ENCODE data around the gene TCF7L1. TPM values are rescaled to one million over a fixed set of nuclear protein-coding genes. Genes with fewer than 3 reads are reported as not detected.

The TCF7L1 gene
- total and polyA plus RNA-seq, 2 donors (not counting 3 experiments of a cell fraction or from before 2014, with no cell fraction given): 9.6 to 17.4 TPM

DNA sequence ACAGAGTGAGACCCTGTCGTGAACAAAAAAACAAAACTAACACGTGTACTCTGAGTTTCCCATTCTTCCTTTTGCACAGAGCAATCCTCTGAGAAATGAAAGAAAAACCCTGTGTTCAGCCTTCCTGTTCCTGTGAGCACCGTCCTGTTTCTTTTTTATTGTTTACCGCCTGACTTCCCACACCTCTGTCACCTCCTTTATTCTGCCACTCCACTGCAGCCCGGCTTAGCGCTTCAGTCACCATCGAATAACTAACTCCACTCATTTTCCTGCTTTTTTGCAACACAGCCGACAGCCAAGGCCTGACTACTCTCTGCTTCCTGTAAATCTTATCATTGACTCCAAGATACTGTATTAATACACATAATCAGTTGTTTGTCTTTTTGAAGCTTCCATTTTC lies 153.7 kb downstream of the TCF7L1 start:
- ChIA-PET CTCF (interaction anchor here (1.1 to 10.3 kb wide), 6 partner anchors 10 to 220 kb away, joined by 3 to 150 read pairs (median 4); partner anchors contain the start of gene TCF7L1), POLR2A (no interaction called here)
- FAIRE-seq (no peak), DNase-seq (ENCODE audit: low read depth, low spot score) (no peak)
- no TSS peak for BruUV-seq (replicated peaks)
- Histone ChIP-seq H2AFZ (ENCODE audit: low read depth, low read length) (no peak overlapping the region), H3K27me3 (ENCODE audit: control insufficient read depth in 2 of 2, insufficient read depth in 2 of 2, low read length in 2 of 2) (no peaks in the 10 kb centered on the region), H3K9me1 (replicated peaks; ENCODE audit: control insufficient read depth, extremely low read depth, insufficient read depth, low read length) (no peaks in the 10 kb centered on the region), H3K27ac (ENCODE audit: insufficient read depth, low read depth, low read length) (no peak overlapping the region), H3K4me2 (ENCODE audit: insufficient read depth, low read length) (no peak overlapping the region), H3K4me1 (ENCODE audit: control insufficient read depth, extremely low read depth, insufficient read depth, low read length) (no peaks in the 10 kb centered on the region), H4K20me1 (replicated peaks; ENCODE audit: control insufficient read depth, extremely low read depth, insufficient read depth, low read length) (no peaks in the 10 kb centered on the region), H3K79me2 (ENCODE audit: control insufficient read depth, insufficient read depth, low read length) (no peaks in the 10 kb centered on the region), H3K4me3 (replicated peaks in 1 of 3; ENCODE audit: insufficient read depth in 1 of 3, low read depth in 1 of 3, low read length in 3 of 3) (no peak overlapping the region), H3K9me3 (replicated peaks; ENCODE audit: control insufficient read depth, insufficient read depth, low read length) (no peaks in the 10 kb centered on the region), H3K9ac (replicated peaks; ENCODE audit: extremely low read depth, insufficient read depth, low read length) (no peak overlapping the region), H3K36me3 (ENCODE audit: control insufficient read depth in 2 of 2, extremely low read depth in 1 of 2, insufficient read depth in 2 of 2, low read length in 2 of 2) (peaks cover 0 to 1% of the 10 kb centered on the region in 2 experiments)
- dilution Hi-C loops (cut with MboI; ENCODE audit: extremely low pct_ligation_motif_present, low sequenced_read_pairs): no loop called here
- intact Hi-C loops (cut with micrococcal nuclease): no loop called here
- TF ChIP-seq, protein P1, sequence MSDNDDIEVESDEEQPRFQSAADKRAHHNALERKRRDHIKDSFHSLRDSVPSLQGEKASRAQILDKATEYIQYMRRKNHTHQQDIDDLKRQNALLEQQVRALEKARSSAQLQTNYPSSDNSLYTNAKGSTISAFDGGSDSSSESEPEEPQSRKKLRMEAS (IDR thresholded peaks at IDR 0.05; ENCODE audit: insufficient read depth, insufficient read length): no peak
- TF ChIP-seq EZH2 (IDR thresholded peaks at IDR 0.05; ENCODE audit: borderline replicate concordance, low read depth, low read length, severe bottlenecking) (no peak), MYC (IDR thresholded peaks at IDR 0.05; ENCODE audit: low read depth, low read length) (no peak), FOS (IDR thresholded peaks at IDR 0.05; ENCODE audit: borderline replicate concordance, insufficient read depth, low read length) (no peak), GATA2 (IDR thresholded peaks at IDR 0.05; ENCODE audit: insufficient read depth, insufficient read length, low read depth, low read length) (no peak)
- TF ChIP-seq, protein P2, sequence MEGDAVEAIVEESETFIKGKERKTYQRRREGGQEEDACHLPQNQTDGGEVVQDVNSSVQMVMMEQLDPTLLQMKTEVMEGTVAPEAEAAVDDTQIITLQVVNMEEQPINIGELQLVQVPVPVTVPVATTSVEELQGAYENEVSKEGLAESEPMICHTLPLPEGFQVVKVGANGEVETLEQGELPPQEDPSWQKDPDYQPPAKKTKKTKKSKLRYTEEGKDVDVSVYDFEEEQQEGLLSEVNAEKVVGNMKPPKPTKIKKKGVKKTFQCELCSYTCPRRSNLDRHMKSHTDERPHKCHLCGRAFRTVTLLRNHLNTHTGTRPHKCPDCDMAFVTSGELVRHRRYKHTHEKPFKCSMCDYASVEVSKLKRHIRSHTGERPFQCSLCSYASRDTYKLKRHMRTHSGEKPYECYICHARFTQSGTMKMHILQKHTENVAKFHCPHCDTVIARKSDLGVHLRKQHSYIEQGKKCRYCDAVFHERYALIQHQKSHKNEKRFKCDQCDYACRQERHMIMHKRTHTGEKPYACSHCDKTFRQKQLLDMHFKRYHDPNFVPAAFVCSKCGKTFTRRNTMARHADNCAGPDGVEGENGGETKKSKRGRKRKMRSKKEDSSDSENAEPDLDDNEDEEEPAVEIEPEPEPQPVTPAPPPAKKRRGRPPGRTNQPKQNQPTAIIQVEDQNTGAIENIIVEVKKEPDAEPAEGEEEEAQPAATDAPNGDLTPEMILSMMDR (IDR thresholded peaks at IDR 0.05; ENCODE audit: extremely low read depth in 1 of 2, insufficient read depth in 1 of 2, low read depth in 1 of 2, low read length in 2 of 2): no peak

All from endothelial cell of umbilical vein (primary cell).